ENCODE data around the gene SAMD4A.

- TF ChIP-seq ZNF274 (IDR thresholded peaks at IDR 0.05; ENCODE audit: low read depth, low read length): no peak
- TF ChIP-seq SUZ12 (IDR thresholded peaks at IDR 0.05; ENCODE audit: extremely low read depth, insufficient read depth, insufficient read length): no peak
These were observed 132.8 kb downstream of the SAMD4A start for GRCh38 chr14:54699735-54700134.
